Endothelial cell of umbilical vein (primary cell): ENCODE results near the gene MYBPHL.
"Not testable (repeated sequence)": the region's sequence is repeated elsewhere in the genome, so short reads cannot be mapped to it uniquely, and the experiment has no call there.

Experiments used
- EZH2 ChIP-seq: IDR thresholded peaks from 2 replicates; pipeline ENCODE4 v1.6.1; 2012; ENCODE audit warnings: borderline replicate concordance, low read depth, mild to moderate bottlenecking, moderate library complexity, low read length, inconsistent platforms; ENCODE audit not compliant: severe bottlenecking
- POLR2A ChIP-seq: IDR thresholded peaks from 2 replicates; pipeline ENCODE4 v1.6.1; 2012; ENCODE audit warnings: low read depth, mild to moderate bottlenecking, control low read depth, low read length

- TF ChIP-seq EZH2, POLR2A: not testable (repeated sequence)
Observed at GRCh38 chr1:109286762-109287161, 20.0 kb downstream of the MYBPHL start.
